Right atrium auricular region (tissue), 2 donors: Measurements from ENCODE around the gene BST2. TPM values are rescaled to one million over a fixed set of nuclear protein-coding genes. Genes with fewer than 3 reads are reported as not detected.

Experiments used
- DNase-seq: peaks from one replicate; pipeline ENCODE4 v3.0.0-alpha.2; 2019; ENCODE audit warnings: low spot score
- H3K27ac ChIP-seq, 2 donors: fragments of 200-600 bp; sonication (generic); 1 replicate in 1 of 2; 2 replicates in 1 of 2; pipeline ENCODE4 v1.5.1; 2016 to 2019
- H3K27me3 ChIP-seq, 2 donors: fragments of 200-600 bp; sonication (generic); one replicate each; pipeline versions ENCODE4 v1.5.1 to v1.6.0; 2017 to 2019
- H3K36me3 ChIP-seq: fragments of 200-600 bp; sonication (generic); one replicate; pipeline ENCODE4 v1.5.1; 2016
- H3K4me1 ChIP-seq, 2 donors: fragments of 200-600 bp; sonication (generic); one replicate each; pipeline versions ENCODE4 v1.5.1 to v1.6.0; 2017 to 2019
- H3K4me3 ChIP-seq, 2 donors: fragments of 200-600 bp; sonication (generic); 1 replicate in 1 of 2; 2 replicates in 1 of 2; pipeline ENCODE4 v1.5.1; 2017 to 2019; ENCODE audit warnings: mild to moderate bottlenecking in 1 of 2, moderate library complexity in 1 of 2
- H3K9me3 ChIP-seq, 2 donors: fragments of 200-600 bp; sonication (generic); one replicate each; pipeline ENCODE4 v1.5.1; 2019
- total RNA-seq, 2 donors: library from RNA; depleted of rRNA; stranded (reverse); fragments of >200 nt; gene quantifications; one replicate each; pipeline ENCODE4 v1.1.0, GENCODE V29; 2016
- TF ChIP-seq, protein P1 (sequence below), 2 donors: fragments of 200-600 bp; sonication (generic); IDR thresholded peaks; one replicate each; pipeline ENCODE4 v1.5.1; 2019; ENCODE audit warnings: antibody characterized with exemption in 2 of 2

Gene BST2
- total RNA-seq, 2 donors from 2014 or later: 32.1 to 35.3 TPM

DNA sequence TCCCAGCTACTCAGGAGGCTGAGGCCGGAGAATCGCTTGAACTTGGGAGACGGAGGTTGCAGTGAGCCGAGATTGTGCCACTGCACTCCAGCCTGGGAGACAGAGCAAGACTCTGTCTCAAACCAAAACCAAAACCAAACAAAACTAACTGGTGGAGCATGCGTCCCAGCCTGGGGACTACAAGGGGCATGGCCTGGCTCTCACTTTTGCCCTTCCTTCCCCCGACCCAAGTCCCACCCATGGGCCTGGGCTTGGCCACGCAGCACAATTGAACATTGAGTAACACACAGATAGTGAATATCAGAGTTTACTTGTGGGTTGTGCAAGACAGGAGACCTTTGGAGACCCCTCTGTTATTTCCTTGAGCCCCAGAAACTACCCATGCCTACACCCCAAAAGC lies 29.8 kb upstream of the BST2 start:
- H3K27me3 ChIP-seq: no peaks in the 10 kb centered on the region
- no peaks in the 10 kb centered on the region for H3K36me3 ChIP-seq
- TF ChIP-seq, protein P1, sequence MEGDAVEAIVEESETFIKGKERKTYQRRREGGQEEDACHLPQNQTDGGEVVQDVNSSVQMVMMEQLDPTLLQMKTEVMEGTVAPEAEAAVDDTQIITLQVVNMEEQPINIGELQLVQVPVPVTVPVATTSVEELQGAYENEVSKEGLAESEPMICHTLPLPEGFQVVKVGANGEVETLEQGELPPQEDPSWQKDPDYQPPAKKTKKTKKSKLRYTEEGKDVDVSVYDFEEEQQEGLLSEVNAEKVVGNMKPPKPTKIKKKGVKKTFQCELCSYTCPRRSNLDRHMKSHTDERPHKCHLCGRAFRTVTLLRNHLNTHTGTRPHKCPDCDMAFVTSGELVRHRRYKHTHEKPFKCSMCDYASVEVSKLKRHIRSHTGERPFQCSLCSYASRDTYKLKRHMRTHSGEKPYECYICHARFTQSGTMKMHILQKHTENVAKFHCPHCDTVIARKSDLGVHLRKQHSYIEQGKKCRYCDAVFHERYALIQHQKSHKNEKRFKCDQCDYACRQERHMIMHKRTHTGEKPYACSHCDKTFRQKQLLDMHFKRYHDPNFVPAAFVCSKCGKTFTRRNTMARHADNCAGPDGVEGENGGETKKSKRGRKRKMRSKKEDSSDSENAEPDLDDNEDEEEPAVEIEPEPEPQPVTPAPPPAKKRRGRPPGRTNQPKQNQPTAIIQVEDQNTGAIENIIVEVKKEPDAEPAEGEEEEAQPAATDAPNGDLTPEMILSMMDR (IDR thresholded peaks at IDR 0.05): no peak
- no peak overlapping the region for H3K27ac ChIP-seq
- no peak overlapping the region for H3K4me3 ChIP-seq
- no peak for DNase-seq
- H3K9me3 ChIP-seq: no peaks in the 10 kb centered on the region
- no peaks in the 10 kb centered on the region for H3K4me1 ChIP-seq

DNA sequence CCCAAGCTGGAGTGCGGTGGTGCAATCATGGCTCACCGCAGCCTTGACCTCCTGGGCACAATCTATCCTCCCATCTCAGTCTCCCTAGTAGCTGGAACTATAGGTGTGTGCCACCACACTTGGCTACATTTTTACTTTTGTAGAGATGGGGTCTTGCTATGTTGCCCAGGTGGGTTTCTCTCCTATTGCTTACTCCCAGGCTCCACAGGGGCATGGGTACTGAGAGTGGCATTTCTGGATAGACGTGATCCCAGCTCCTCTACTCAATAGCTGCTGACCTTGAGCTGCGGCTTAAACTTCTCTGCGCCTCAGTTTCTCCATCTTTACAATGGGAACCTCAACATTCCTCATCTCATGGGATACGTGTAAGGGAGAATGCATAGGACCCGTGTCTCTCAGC lies 26.0 kb upstream of the BST2 start:
- Histone ChIP-seq H3K4me1 (no peaks in the 10 kb centered on the region), H3K27me3 (no peaks in the 10 kb centered on the region), H3K9me3 (no peaks in the 10 kb centered on the region), H3K4me3 (no peak overlapping the region), H3K36me3 (no peaks in the 10 kb centered on the region), H3K27ac (no peak overlapping the region)
- no peak for DNase-seq
- TF ChIP-seq, protein P1 (IDR thresholded peaks at IDR 0.05): no peak

- H3K27me3 ChIP-seq: no peaks in the 10 kb centered on the region
- H3K4me1 ChIP-seq: peaks cover 0 to 6% of the 10 kb centered on the region in 2 donors
- no peaks in the 10 kb centered on the region for H3K36me3 ChIP-seq
- TF ChIP-seq, protein P1 (IDR thresholded peaks at IDR 0.05): no peak
- no peak overlapping the region for H3K27ac ChIP-seq
- no peak overlapping the region for H3K4me3 ChIP-seq
- no peaks in the 10 kb centered on the region for H3K9me3 ChIP-seq
- no peak for DNase-seq
Measured at GRCh38 chr19:17429641-17430113, 24.2 kb upstream of the BST2 start.

DNA sequence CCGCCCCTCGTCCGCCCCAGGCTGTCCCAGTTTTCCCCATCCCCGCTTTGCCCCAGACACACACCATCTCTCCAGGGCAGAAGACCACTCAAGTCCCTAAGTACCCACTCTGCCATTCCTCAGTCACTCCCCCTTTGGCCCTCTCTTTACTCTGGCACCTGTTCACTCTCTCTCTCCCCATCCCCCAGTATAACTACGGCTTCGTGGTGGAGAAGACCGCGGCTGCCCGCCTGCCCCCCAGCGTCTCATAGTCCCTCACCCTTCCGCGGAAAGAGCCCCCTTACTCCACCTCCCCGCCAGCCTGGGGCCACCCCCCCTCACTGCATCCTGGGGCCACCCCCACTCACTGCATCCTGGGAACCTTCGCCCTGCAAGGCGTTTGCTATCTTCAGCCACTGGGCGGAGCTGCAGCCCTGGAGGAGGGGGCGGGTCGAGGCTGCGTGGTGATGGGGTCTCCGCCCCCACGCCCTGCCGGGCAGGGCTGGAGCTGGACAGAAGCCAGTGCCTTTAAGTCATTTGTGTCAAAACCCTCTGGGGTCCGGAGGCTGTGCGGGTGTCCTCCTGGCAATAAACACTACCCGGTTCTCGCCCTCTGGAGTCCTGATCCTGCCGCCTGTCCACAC lies 19.4 kb upstream of the BST2 start:
- TF ChIP-seq, protein P1 (IDR thresholded peaks at IDR 0.05): peak in 1 of 2 donors; percentile 57
- no peak overlapping the region for H3K27ac ChIP-seq
- H3K27me3 ChIP-seq: no peaks in the 10 kb centered on the region
- no peaks in the 10 kb centered on the region for H3K9me3 ChIP-seq
- no peak overlapping the region for H3K4me3 ChIP-seq
- peaks cover 0 to 19% of the 10 kb centered on the region in 2 donors for H3K4me1 ChIP-seq
- no peaks in the 10 kb centered on the region for H3K36me3 ChIP-seq
- no peak for DNase-seq

- Histone ChIP-seq H3K4me1 (peaks cover 0 to 25% of the 10 kb centered on the region in 2 donors), H3K27me3 (no peaks in the 10 kb centered on the region), H3K4me3 (no peak overlapping the region), H3K36me3 (no peaks in the 10 kb centered on the region), H3K9me3 (no peaks in the 10 kb centered on the region), H3K27ac (no peak overlapping the region)
- no peak for DNase-seq
- TF ChIP-seq, protein P1 (IDR thresholded peaks at IDR 0.05): no peak
Measured at GRCh38 chr19:17423429-17424208, 18.2 kb upstream of the BST2 start.
